Stimulated activated CD8-positive, alpha-beta memory T cell treated with anti-CD3 and anti-CD28 coated beads, Interleukin-4, amount 100 ng/mL, for 1 hour (primary cell): Measurements from ENCODE around the gene HMCN1.

ENCODE experiments used
- DNase-seq, 2 donors: peaks; one replicate each; pipeline ENCODE4 v3.0.0-alpha.2; 2020; ENCODE audit warnings: low read depth in 2 of 2, low spot score in 1 of 2

Gene HMCN1

GRCh38 chr1:185896863-185897262 is 162.7 kb downstream of the HMCN1 start:
- DNase-seq = no peak

- no peak for DNase-seq
Observed at GRCh38 chr1:185906186-185906585, 172.0 kb downstream of the HMCN1 start.

GRCh38 chr1:185907246-185907645 is 173.1 kb downstream of the HMCN1 start:
- DNase-seq = no peak

GRCh38 chr1:185911978-185912377 is 177.8 kb downstream of the HMCN1 start:
- DNase-seq = no peak

GRCh38 chr1:185912504-185912903 is 178.3 kb downstream of the HMCN1 start:
- no peak for DNase-seq

- DNase-seq = no peak
Observed at GRCh38 chr1:185914089-185914488, 179.9 kb downstream of the HMCN1 start.

GRCh38 chr1:185916861-185917260 is 182.7 kb downstream of the HMCN1 start:
- DNase-seq = no peak

- DNase-seq = no peak
Observed at GRCh38 chr1:185917646-185918045, 183.5 kb downstream of the HMCN1 start.

- DNase-seq = no peak
Observed at GRCh38 chr1:185920602-185921001, 186.4 kb downstream of the HMCN1 start.

- no peak for DNase-seq
Observed at GRCh38 chr1:185921636-185922035, 187.4 kb downstream of the HMCN1 start.

- DNase-seq = no peak
Observed at GRCh38 chr1:185926588-185926987, 192.4 kb downstream of the HMCN1 start.

GRCh38 chr1:185929776-185930175 is 195.6 kb downstream of the HMCN1 start:
- no peak for DNase-seq

- no peak for DNase-seq
Observed at GRCh38 chr1:185931438-185931837, 197.2 kb downstream of the HMCN1 start.

GRCh38 chr1:185933580-185933979 is 199.4 kb downstream of the HMCN1 start:
- no peak for DNase-seq

- DNase-seq = no peak
Observed at GRCh38 chr1:185934476-185935189, 200.4 kb downstream of the HMCN1 start.

- DNase-seq = no peak
Observed at GRCh38 chr1:185935360-185935759, 201.2 kb downstream of the HMCN1 start.

GRCh38 chr1:185936641-185937040 is 202.4 kb downstream of the HMCN1 start:
- DNase-seq = no peak

- DNase-seq = no peak
Observed at GRCh38 chr1:185938396-185938795, 204.2 kb downstream of the HMCN1 start.

- DNase-seq = no peak
Observed at GRCh38 chr1:185939142-185939541, 205.0 kb downstream of the HMCN1 start.

GRCh38 chr1:185942961-185943360 is 208.8 kb downstream of the HMCN1 start:
- DNase-seq = no peak

GRCh38 chr1:185956881-185957280 is 222.7 kb downstream of the HMCN1 start:
- DNase-seq = no peak

GRCh38 chr1:185957441-185958363 is 223.5 kb downstream of the HMCN1 start:
- DNase-seq = no peak
